GM12801 (cell line): ENCODE results near the gene KCNJ1.

Source experiments
- TF ChIP-seq, protein P1 (sequence below): IDR thresholded peaks from one replicate; pipeline ENCODE4 v1.5.1; 2011; ENCODE audit warnings: control low read depth; ENCODE audit not compliant: insufficient read length; ENCODE audit errors: extremely low read depth

Gene KCNJ1

DNA sequence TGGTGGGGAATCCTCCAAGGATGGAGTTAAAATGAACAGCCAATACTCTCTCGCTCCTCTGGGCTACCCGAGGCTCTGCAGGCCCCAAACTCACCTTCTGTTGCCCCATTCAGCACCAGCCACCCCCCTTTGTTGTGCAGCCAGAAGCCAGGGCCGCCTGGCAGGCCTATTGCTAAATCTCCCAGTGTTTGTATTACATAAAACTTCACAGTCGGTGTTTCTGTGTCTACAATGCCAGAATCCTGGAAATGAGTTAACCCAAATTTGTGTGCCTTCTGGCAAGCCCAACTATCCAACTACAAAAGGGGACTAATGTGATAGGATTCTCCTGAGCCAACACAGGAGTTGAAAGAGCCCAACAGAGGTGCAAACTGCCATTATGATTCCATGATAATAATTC is 33.4 kb upstream of the KCNJ1 start:
- TF ChIP-seq, protein P1, sequence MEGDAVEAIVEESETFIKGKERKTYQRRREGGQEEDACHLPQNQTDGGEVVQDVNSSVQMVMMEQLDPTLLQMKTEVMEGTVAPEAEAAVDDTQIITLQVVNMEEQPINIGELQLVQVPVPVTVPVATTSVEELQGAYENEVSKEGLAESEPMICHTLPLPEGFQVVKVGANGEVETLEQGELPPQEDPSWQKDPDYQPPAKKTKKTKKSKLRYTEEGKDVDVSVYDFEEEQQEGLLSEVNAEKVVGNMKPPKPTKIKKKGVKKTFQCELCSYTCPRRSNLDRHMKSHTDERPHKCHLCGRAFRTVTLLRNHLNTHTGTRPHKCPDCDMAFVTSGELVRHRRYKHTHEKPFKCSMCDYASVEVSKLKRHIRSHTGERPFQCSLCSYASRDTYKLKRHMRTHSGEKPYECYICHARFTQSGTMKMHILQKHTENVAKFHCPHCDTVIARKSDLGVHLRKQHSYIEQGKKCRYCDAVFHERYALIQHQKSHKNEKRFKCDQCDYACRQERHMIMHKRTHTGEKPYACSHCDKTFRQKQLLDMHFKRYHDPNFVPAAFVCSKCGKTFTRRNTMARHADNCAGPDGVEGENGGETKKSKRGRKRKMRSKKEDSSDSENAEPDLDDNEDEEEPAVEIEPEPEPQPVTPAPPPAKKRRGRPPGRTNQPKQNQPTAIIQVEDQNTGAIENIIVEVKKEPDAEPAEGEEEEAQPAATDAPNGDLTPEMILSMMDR: no peak

DNA sequence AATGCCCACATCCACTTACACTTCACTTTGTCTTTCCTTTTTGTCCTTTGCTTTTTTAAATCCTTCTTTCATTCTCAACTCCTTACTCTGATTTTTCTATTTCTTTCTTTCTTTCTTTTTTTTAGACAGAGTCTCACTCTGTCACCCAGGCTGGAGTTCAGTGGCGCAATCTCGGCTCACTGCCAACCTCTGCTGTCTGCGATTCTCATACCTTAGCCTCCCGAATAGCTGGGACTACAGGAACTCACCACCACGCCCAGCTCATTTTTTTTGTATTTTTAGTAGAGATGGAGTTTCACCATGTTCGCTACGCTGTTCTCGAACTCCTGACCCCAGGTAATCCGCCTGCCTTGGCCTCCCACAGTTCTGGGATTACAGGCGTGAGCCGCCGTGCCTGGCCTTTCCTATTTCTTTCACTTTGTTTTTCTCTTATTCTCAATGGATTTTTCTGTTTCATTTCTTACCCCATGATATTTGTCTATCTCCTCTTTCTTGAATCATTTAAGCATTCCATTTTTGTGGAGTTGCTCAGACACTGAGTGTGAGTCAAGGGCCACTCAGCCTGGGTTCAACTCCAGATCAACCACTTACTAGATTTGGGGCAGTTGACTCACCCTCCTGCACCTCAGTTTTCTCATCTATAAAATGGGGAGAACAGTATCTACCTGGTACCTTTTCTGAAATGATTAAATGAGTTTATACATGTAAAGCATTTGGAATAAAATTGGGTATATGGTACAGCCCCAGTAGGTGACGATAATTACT is 31.7 kb upstream of the KCNJ1 start:
- TF ChIP-seq, protein P1: no peak

DNA sequence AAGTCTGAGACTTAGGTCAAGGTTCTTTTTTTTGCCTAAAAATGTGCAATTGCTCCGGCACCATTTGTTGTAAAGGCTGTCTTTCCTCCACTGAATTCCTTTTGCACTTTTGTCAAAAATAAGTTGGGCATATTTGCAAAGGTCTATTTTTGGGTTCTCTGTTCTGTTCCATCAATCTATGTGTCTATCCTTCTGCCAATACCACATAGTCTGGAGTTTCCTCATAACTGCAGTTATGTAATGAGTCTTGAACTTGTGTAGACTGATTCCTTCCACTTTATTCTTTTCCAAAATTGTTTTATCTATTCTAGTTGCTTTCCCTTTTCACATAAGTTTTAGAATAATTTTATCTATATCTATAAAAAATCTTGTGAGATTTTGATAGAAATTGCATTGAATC is 30.7 kb upstream of the KCNJ1 start:
- TF ChIP-seq, protein P1: no peak

DNA sequence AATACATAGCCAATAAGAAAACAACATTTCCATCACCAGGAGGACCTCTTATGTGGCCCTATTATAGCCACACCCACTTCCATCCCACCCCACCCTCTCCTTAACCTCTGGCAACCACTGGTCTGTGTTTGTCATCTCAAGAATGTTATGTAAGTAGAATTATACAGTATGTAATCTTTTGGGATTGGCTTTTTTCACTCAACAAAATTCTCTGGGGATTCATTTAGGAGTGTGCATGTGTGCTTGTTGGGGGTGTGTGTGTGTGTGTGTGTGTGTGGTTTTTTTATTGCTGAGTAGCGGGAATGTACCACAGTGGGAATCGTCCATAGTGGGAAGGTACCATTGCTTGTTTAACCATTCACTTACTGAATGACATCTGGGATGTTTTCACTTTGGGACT is 29.3 kb upstream of the KCNJ1 start:
- TF ChIP-seq, protein P1: no peak

DNA sequence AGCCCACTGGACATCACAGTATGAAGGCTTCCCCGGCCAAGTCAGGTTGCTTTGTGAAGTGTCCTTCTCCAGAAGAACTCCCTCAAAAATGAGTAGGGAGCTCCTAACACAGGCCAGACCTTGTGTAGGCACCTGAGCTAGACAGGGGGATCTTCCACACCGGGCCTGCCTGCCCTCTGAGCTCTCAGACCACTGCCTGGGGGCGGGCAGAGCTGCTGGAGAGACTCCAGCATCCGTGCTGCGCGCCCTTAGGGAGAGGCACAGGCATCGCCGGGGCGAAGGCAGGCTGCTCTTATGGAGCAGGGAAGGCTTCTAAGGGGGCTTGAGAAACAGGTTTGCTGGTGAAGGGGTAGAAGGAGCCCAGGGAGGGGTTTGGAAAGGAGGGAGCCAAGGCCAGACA is 28.4 kb upstream of the KCNJ1 start:
- TF ChIP-seq, protein P1: no peak

DNA sequence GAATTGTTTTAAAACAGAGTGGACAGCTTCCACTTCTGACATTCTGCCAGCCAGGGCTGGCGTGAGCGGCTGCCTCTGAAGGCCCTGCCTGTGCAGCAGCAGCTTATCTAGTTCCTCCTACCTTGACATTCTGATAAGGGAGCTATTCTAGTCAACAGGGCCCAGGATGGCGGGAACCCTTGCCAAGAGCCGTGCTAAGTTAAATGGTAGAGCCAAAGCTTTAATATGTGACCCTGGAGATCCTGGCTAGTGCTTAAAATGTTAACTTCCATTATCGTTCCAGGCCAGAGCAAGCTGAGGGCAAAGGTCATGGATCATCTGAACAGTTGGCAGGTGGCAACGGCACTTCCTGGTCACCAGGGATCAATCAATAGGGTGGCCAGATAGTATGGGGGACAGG is 27.6 kb upstream of the KCNJ1 start:
- TF ChIP-seq, protein P1: no peak

DNA sequence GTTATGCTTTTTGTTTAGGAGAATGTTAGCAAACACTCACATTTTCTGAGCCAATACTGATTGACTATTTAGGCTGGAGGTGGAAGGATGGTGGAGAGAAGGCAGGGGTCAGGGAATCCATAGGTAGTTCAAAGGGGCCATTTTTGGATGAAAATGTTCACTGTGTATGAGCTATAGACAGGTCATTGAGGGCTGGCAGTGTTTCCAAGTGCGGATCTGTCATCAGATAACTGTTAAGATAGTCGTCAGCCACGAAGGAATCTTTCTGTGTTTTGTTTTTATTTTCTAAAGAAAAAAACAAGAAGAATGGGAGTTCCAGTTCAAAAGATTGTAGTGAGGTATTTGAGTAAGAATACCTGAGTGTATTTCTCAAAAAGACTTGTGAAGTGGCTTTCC is 27.2 kb upstream of the KCNJ1 start:
- TF ChIP-seq, protein P1: no peak
